ENCODE results near the gene ANKRD34A.

DNA sequence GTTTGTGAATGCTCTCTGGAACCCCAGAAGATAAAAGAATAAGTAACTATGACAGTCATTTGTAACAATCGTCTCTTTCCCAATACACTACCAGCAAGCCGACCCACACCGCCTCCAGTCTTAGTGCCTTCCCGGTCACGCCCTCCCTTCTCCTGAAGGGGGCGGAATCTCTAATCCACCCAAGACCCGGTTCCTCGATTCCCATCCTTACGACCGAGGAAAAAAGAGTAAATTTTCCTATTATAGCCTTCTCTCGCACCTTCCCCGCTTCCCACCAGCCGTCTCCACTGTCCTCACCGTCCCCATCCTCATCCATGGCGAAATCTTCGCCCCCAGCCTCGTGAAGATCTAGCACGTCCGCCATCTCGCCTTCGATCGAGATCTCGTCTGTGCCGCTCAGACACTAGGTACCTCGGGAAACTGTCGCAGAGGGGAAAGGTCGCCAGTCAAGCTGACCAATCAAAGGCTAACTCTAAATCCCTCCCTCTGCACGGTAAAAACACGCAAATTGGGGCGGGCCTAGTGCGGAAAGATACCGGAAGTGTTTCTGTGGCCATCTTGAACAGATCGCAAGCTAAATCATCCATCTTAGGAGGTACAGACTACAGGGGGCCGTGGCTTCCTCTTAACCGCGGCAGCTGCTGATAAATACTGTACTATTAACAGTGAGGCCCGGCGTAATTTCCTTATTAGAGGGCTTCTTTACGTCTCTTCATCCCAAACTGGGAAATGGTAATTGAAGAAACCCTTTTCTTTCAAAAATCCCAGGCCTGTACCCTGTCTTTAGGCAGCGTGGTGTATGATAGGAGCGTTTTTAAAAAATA, 37.1 kb downstream of the ANKRD34A start, which contains the start of gene RBM8A:
- peak; percentile 98 to 99 for TF ChIP-seq POLR2A (IDR thresholded peaks at IDR 0.05)
- peak; percentile 15 to 79 (median 68) for TF ChIP-seq CTCF (IDR thresholded peaks at IDR 0.05)
